HFF-Myc (cell line): Measurements from ENCODE around the gene LIPI.
"Not testable (repeated sequence)": the region's sequence is repeated elsewhere in the genome, so short reads cannot be mapped to it uniquely, and the experiment has no call there.

Experiments
- DNase-seq: peaks from one replicate; pipeline ENCODE4 v3.0.0-alpha.2; 2011; ENCODE audit warnings: low read depth; ENCODE audit errors: extremely low read depth
- H3K4me3 ChIP-seq: replicated peaks from 2 replicates; pipeline ENCODE4 v1.5.1; 2011; ENCODE audit warnings: low read depth, mild to moderate bottlenecking, control low read depth, low read length
- CTCF ChIP-seq: IDR thresholded peaks from 2 replicates; pipeline ENCODE4 v1.5.1; 2012; ENCODE audit warnings: mild to moderate bottlenecking, low read depth, low read length, control low read depth; ENCODE audit errors: missing control alignments

Gene LIPI

DNA sequence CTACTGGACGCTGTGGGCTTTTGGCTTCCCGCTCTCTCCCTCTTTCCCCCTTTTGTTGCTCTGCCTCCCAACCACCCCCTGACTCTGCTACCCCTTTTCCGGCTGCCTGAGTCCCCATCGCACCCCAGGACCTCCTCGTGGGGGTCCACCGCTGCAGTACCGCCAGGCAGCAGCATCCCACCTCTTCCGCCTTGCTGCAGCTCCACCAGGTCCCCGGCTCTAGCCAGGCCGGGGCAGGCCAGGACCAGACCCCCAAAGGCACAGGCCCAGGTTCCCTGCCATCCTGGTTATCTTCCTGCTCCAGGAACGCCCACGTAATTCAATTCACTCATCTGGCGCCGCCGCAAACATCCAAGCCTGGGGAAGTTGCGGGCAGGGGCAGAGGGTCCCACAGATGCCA is 139.8 kb downstream of the LIPI start:
- no peak for TF ChIP-seq CTCF
- no peak overlapping the region for H3K4me3 ChIP-seq
- no peak for DNase-seq

DNA sequence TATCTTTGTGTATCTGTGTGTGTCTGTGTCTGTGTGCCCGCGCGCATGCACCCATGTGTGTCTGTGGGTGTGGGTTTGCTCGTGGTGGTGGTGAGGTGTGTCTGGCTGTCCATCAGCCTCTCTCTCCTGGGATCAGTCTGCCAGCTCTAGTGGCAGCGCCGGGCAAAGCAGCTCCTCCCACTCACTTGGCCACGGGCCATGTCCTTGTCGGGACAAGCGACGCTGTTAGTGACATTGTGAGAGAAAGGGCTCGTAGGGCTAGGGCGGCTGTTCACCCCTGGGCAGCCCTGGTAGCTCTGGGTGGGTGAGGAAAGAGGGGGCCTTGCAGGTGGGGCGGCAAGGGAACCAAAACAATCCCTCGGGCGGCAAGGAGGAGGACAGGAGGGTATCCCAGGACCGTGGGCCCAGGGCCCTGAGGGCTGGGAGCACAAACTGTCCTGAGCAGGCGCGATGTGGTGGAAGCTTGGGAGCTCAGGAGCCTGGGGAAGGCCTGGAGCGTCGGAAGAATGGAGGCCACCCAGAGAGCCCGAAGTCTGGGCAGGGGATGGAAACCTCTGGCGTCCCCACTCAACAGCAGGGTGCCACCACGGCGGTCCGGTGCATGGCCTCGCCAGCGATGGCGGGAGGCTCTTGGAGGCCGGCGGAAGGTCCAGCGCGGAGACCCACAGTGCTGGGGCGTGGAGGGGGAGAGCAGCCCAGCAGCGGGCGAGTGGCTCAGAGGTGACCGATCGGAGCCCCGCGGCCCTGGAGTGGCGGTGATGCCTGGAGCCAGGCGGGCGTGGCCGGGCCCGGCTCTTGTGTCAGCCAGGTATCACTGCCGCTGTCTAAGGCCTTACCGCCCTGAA is 140.5 kb downstream of the LIPI start:
- TF ChIP-seq CTCF = no peak
- DNase-seq = no peak
- H3K4me3 ChIP-seq = no peak overlapping the region

DNA sequence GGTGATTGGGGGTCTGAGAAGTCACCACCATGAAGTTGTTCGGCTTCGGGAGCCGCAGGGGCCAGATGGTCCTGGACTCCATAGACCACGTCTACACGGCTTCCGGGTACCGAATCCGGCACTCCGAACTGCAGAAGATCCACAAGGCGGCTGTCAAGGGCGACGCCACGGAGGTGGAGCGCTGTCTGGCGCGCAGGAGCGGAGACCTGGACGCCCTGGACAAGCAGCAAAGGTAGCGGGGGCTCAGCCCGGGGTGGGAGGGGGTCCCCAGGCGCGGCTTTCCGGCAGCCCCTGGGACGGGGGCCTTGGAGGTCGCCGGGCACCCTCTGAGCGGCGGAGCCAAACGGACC is 146.5 kb downstream of the LIPI start:
- no peak for DNase-seq
- H3K4me3 ChIP-seq = no peak overlapping the region

GRCh38 chr21:14063620-14064295 is 147.0 kb downstream of the LIPI start:
- not testable (repeated sequence) for H3K4me3 ChIP-seq, DNase-seq

More for the DNA sequence above, 146.5 kb downstream of the LIPI start:
- no peak for TF ChIP-seq CTCF

DNA sequence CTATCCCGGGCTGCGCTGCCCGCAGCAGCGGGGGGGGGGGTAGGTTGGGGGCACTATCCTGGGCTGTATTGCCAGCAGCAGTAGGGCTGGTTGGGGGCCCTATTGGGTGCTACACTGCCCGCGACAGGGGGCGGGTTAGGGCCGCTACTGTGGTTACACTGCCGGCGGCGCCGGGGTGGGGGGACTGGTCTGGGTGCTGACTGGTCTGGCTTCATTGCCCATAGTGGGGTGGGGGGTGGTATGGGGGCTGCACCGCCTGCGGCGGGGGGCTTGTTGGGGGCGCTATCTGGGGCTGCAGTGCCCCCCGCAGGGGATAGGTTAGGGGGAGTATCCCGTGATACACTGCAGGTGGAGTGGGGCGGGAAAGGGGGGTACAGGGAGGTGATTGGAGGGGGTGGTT is 148.1 kb downstream of the LIPI start:
- H3K4me3 ChIP-seq, DNase-seq: not testable (repeated sequence)

- not testable (repeated sequence) for H3K4me3 ChIP-seq
These were observed 148.9 kb downstream of the LIPI start for GRCh38 chr21:14061820-14062219.

DNA sequence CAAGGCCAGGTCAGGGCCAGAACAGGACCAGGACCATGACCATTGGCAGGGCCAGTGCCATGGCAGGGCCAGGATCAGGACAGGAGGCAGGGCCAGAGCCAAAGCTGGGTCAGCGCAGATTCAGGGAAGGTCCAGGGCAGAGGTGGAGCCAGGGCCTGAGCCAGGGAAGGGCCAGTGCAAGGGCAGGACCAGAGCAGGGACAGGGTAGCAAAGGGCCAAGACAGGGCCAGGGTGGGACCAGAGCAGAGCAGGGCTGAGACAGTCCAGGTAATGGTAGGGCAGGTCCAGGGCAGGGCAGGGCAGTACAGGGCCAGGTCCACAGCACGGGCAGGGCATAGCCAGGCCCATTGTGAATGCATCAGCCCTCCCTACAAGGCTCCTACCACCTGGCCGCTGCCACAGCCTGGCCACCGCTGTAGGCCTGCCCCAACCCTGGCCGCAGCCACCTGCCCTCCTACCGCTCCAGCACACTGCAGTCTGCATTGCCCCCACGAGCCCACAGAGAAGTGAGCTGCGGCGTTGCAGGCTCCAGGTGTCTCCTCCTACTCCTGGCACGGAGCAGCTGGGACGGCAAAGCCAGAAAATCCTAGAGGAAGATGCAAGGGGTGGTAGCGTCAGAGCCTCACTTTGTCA is 151.6 kb downstream of the LIPI start:
- H3K4me3 ChIP-seq, DNase-seq: not testable (repeated sequence)

More at GRCh38 chr21:14061820-14062219, 148.9 kb downstream of the LIPI start:
- DNase-seq = not testable (repeated sequence)
